ENCODE data around the gene ACSS3.
"Not testable (repeated sequence)": the region's sequence is repeated elsewhere in the genome, so short reads cannot be mapped to it uniquely, and the experiment has no call there.

ACSS3 gene

GRCh38 chr12:81170072-81170471 is 92.2 kb downstream of the ACSS3 start:
- no peak for DNase-seq

DNA sequence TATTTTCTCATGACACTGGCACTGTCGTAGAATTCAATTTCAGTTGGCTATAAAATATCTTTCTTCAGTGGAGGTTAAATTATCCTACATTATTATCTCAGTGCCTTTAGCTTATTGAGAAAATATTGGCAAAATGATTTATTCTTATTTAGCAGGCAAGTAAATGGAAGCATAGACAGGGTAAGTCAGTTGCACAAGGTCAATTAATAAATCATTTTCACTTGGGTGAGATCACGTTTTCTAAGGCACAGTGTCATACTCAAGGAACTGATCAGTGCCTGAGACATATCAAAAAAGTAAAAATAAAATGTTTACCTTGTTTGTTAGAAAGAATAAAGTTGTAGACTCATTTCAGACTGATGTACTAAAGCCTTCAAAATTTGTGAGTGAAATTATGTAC is 95.0 kb downstream of the ACSS3 start:
- DNase-seq: no peak

- peak; percentile 57 for DNase-seq
Observed at GRCh38 chr12:81174664-81175063, 96.8 kb downstream of the ACSS3 start.

DNA sequence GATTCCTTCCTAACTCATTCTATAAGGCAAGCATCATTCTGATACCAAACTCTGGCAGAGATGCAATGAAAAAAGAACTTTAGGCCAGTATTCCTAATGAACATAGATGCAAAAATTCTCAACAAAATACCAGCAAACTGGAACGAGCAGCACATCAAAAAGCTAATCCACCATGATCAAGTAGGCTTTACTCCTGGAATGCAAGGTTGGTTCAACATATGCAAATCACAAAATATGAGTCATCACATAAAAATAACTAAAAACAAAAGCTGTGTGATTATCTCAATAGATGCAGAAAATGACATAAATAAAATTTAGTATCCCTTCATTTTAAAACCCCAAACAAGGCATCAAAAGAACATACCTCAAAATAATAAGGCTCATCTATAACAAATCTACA is 98.9 kb downstream of the ACSS3 start:
- no peak for DNase-seq

- no peak for DNase-seq
Observed at GRCh38 chr12:81181691-81182090, 103.8 kb downstream of the ACSS3 start.

- DNase-seq: no peak
Observed at GRCh38 chr12:81187686-81188085, 109.8 kb downstream of the ACSS3 start.

DNA sequence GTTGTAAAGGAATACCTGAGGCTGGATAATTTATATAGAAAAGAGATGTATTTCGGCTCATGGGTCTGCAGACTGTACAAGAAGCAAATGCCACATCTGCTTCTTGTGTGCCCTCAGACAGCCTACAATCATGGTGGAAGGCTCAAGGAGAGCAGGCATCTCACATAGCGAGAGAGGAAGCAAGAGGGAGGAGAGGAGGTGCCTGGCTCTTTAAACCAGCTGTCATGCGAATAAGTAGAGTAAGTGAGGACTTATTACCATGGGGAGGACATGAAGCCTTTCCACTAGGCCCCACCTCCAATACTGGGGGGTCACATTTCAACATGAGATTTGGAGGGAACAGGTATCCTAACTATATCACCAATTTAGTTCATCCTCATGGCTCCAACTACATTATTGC is 118.7 kb downstream of the ACSS3 start:
- no peak for DNase-seq

GRCh38 chr12:81200561-81200960 is 122.7 kb downstream of the ACSS3 start:
- DNase-seq: not testable (repeated sequence)

DNA sequence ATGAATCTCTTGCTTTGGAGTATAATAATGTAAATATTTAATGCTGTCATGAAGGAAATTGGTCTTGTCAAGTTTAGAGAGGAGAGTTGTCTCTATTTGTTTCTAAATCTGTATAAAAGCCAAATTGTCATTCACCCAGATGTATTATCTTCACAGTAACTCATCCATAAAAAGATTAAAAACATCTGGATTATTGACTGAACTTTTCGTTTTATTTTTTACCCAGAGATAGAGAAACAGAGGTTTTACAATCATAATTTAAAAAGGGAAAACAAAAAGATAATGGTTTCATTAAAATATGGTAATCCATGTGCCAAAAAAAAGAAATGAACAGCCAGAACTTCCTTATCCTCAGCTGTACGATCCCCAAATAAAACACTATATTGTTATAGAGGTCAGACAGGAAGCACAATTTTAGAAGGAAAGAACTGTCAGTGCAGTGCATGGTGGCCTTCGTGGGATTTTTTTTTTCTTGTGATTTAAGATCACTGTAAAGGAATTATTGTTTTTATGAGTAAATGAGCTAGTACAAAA is 125.9 kb downstream of the ACSS3 start:
- no peak for DNase-seq

DNA sequence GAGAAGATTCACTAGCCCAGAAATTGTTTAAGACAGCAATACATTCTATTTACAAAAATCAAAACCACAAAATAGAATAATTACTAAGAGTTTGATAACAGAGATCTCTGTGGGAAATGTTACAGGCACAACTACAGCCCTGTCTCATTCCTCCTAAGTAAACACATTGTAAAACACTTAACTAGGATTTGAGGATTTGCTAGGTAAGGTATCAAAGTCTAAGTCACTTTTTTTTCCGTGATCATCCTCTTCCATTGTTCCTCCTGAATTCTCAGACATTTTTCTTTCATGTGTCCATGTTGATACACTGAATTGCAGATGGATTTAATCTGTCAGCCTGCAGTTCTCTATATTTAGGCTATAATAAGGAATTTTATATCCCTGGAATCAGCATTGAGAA is 127.5 kb downstream of the ACSS3 start:
- DNase-seq: no peak

DNA sequence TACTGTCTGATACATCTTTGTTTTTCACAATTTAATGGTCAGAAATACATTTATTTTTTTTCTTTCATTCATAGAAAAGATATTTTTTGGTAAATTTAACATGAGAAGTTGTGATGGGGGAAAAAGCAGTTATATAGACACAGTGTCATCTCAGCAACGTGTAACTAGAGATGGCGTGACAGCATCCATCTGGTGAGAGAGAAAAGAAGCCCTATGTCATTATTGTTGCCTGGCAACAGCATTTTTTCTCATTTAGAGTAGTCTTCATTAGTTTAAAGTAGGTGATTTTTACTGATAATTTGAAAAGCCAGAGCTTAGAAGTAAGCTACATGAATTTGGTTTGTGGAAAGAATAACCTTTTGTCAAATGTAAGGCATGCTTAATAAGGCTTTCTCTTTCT is 128.6 kb downstream of the ACSS3 start:
- DNase-seq: no peak

DNA sequence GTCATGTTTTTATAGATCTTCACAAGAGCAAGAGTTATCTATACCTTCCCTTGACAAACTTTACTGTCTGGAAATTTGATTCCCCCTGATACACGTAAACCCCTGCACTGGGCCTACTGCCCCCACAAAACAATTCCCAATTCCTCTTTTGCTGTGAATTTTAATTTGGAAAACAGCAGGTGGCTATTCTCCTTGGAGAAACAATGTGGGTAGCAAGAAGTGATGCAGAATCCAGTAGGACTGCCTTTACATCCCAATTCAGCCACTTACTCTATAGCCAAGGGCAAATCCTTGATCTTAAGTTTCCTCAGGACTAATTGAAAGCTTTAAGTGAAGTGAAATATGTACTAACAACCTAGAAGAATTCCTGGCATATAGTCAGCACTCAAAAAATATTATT is 129.3 kb downstream of the ACSS3 start:
- DNase-seq: no peak

GRCh38 chr12:81207664-81208063 is 129.8 kb downstream of the ACSS3 start:
- no peak for DNase-seq

- no peak for DNase-seq
Observed at GRCh38 chr12:81208187-81208911, 130.5 kb downstream of the ACSS3 start.

DNA sequence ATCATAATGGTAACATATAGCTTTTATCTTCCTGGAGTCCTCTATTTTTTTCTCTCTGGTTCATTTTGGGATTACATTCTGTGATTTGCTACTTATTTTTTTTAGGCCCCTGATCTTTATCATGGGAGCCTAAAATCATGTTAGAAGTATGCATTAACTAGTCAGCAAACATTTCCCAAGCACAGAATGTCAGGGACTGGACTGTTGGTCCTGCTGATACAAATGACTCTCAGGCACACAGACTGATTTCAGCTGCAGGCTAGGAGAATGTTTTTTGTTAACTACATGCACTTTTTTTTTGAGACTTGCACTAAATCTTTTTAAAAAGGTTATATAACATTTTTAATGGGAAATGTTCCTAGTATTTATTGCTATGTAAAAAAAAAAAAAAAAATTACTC is 131.1 kb downstream of the ACSS3 start:
- DNase-seq: no peak

- not testable (repeated sequence) for DNase-seq
Observed at GRCh38 chr12:81209772-81210225, 131.9 kb downstream of the ACSS3 start.

- no peak for DNase-seq
Observed at GRCh38 chr12:81211306-81211705, 133.4 kb downstream of the ACSS3 start.

GRCh38 chr12:81212996-81213696 is 135.3 kb downstream of the ACSS3 start:
- DNase-seq: no peak

DNA sequence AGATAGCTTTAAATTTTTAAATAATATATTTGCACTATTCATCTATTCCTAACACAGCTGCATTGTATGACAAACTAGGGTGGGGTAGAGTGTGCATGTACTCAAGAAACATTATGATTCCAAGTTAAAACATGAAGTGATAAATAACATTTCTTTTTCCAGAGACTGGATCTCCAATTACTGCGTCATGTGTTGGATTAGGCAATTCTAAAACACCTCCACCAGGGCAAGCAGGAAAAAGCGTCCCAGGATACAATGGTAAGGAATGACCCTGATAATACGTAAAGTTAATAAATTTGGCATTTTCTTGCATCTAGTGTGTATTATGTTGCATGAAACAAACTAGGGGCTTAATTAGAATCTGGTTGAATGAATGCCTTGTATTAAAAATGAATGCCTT is 138.9 kb downstream of the ACSS3 start:
- DNase-seq: no peak

DNA sequence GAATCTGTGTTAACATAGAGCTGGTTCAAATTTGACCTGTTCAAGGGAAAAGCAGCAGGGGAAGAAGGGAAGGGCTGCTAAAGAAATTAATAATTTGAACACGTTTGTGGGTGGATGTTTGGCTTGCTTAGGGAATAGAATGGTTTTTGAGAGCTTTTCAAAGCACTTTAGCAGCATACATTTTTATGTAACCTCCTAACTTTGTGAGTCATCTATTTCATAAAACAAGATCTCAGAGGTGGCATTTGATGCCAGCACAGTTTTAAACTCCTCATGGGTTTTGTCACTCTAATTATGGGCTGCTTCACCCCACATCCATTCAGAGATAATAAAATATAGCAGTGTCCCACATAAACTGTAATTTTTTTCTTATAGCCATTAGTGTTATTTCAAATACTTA is 143.8 kb downstream of the ACSS3 start:
- no peak for DNase-seq

GRCh38 chr12:81222846-81223592 is 145.1 kb downstream of the ACSS3 start:
- no peak for DNase-seq

- no peak for DNase-seq
Observed at GRCh38 chr12:81224626-81225025, 146.7 kb downstream of the ACSS3 start.

DNA sequence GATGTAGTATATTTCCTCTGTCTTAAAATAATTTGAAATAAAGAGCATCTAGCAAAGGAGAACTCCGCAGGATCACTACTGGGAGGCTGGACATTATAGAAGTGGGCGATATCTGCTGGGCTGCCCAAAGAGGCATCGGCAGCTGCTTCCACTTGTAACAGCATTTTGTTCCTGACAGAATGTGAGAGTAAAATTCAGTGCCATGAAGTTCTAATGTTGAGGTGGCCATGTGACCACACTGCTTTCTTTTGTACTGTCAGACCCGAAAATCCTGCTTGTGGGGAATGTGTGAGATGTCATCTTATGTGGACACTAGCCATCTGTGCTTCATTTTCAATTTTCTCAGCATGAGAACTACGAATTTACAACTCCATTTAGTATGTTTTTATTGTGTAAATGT is 151.9 kb downstream of the ACSS3 start:
- DNase-seq: no peak
